HepG2 (cell line): ENCODE results near the gene TLN1. TPM values are rescaled to one million over a fixed set of nuclear protein-coding genes. Genes with fewer than 3 reads are reported as not detected.

ENCODE experiments used
- ATAC-seq: fragments of 200-7000 bp; cut with Tn5 transposase; 3 replicates; pipeline ENCODE4 v1.9.1; 2020; ENCODE audit warnings: mild to moderate bottlenecking, moderate library complexity
- BruUV-seq: library from RNA; stranded (reverse); fragments of 400-500 nt; replicated peaks from 2 replicates; lab custom pipeline; 2021; lab: Mats Ljungman, UMichigan
- CTCF ChIA-PET: fragments of 300-600 bp; formaldehyde crosslinking; extraction: SDS; loops from one replicate; lab custom pipeline; 2021; ENCODE audit warnings: low total read pairs, inconsistent platforms, low intra/inter-chr PET ratio; lab: Yijun Ruan, JAX
- POLR2A ChIA-PET: fragments of 350-600 bp; sonication (Branson Sonifier 250); formaldehyde crosslinking; loops from one replicate; lab custom pipeline; 2020; ENCODE audit warnings: antibody characterized with exemption, inconsistent platforms; lab: Yijun Ruan, JAX
- DNase-seq: peaks from one replicate; pipeline ENCODE4 v3.0.0-alpha.2; 2015; ENCODE audit warnings: low spot score
- FAIRE-seq: peaks from 3 replicates; lab custom pipeline; 2011; peaks lifted over from hg19 to GRCh38; lab: Jason Lieb, UNC
- H2AFZ ChIP-seq: one replicate; pipeline ENCODE4 v1.6.1; 2011; ENCODE audit warnings: low read length, inconsistent platforms
- H3K27ac ChIP-seq: fragments of 300-600 bp; 3 replicates; pipeline ENCODE4 v1.8.0; 2011; ENCODE audit warnings: mixed run types, mild to moderate bottlenecking, mixed read lengths, low read length, inconsistent platforms; ENCODE audit not compliant: insufficient read depth; ENCODE audit errors: extremely low read length
- H3K27me3 ChIP-seq, 2 experiments: fragments of 200-600 bp in 1 of 2; 2 replicates in 1 of 2; 3 replicates in 1 of 2; pipeline versions ENCODE4 v1.6.0 to v1.8.0; 2011; ENCODE audit warnings: low read length in 2 of 2, mild to moderate bottlenecking in 2 of 2, moderate library complexity in 2 of 2, inconsistent platforms in 1 of 2; ENCODE audit not compliant: insufficient read depth in 2 of 2, control insufficient read depth in 1 of 2
- H3K36me3 ChIP-seq, 2 experiments: fragments of 200-600 bp in 1 of 2; replicated peaks in 1 of 2; 2 replicates in 1 of 2; 3 replicates in 1 of 2; pipeline versions ENCODE4 v1.5.1 to v1.8.0; 2011; ENCODE audit warnings: low read length in 2 of 2, inconsistent platforms in 1 of 2; ENCODE audit not compliant: insufficient read depth in 2 of 2, control insufficient read depth in 1 of 2
- H3K4me1 ChIP-seq: 2 replicates; pipeline ENCODE4 v1.5.1; 2012; ENCODE audit warnings: low read length, inconsistent platforms; ENCODE audit not compliant: insufficient read depth
- H3K4me2 ChIP-seq: 2 replicates; pipeline ENCODE4 v1.6.0; 2011; ENCODE audit warnings: low read depth, low read length, inconsistent platforms
- H3K4me3 ChIP-seq, 3 experiments: fragments of 200-600 bp in 1 of 3; sonication (generic), shearing (Covaris generic) in 1 of 3; replicated peaks in 1 of 3; 2 replicates each; pipeline ENCODE4 v1.5.1; 2011 to 2016; ENCODE audit warnings: low read length in 3 of 3, inconsistent platforms in 2 of 3, low read depth in 2 of 3, mild to moderate bottlenecking in 2 of 3, control low read depth in 1 of 3, mixed read lengths in 1 of 3; ENCODE audit not compliant: insufficient read depth in 1 of 3
- H3K79me2 ChIP-seq: one replicate; pipeline ENCODE4 v1.6.1; 2011; ENCODE audit warnings: low read length, inconsistent platforms; ENCODE audit not compliant: insufficient read depth
- H3K9ac ChIP-seq: 2 replicates; pipeline ENCODE4 v1.6.0; 2011; ENCODE audit warnings: mild to moderate bottlenecking, low read depth, low read length, inconsistent platforms; ENCODE audit not compliant: insufficient read depth
- H3K9me3 ChIP-seq: 2 replicates; pipeline ENCODE4 v1.5.1; 2012; ENCODE audit warnings: mild to moderate bottlenecking, low read length
- H4K20me1 ChIP-seq: 2 replicates; pipeline ENCODE4 v1.6.0; 2011; ENCODE audit warnings: inconsistent platforms, mild to moderate bottlenecking, low read length, moderate library complexity; ENCODE audit not compliant: insufficient read depth
- ARNT2 ChIP-seq: sonication (generic); formaldehyde crosslinking; IDR thresholded peaks from 2 replicates; pipeline ENCODE4 v1.8.0; 2022; ENCODE audit warnings: mild to moderate bottlenecking, low read depth, missing genetic modification reagents, moderate library complexity
- ATM ChIP-seq: fragments of 450-650 bp; IDR thresholded peaks from 2 replicates; pipeline ENCODE4 v1.7.1; 2017; ENCODE audit warnings: mild to moderate bottlenecking, borderline replicate concordance
- HNF4G ChIP-seq, 2 experiments: sonication (generic) in 1 of 2; formaldehyde crosslinking in 1 of 2; IDR thresholded peaks; 2 replicates each; pipeline versions ENCODE4 v1.4.0 to v1.6.1; 2011 to 2020; ENCODE audit warnings: borderline replicate concordance in 2 of 2, low read depth in 2 of 2, mild to moderate bottlenecking in 2 of 2, low read length in 1 of 2, missing genetic modification reagents in 1 of 2, moderate library complexity in 1 of 2
- KLF6 ChIP-seq: IDR thresholded peaks from 2 replicates; pipeline ENCODE4 v1.8.0; 2016; ENCODE audit warnings: missing biosample characterization, missing genetic modification reagents
- MEIS2 ChIP-seq: sonication (generic); formaldehyde crosslinking; IDR thresholded peaks from 2 replicates; pipeline ENCODE4 v1.9.0; 2021; ENCODE audit warnings: mild to moderate bottlenecking, missing genetic modification reagents
- MIER2 ChIP-seq: IDR thresholded peaks from 2 replicates; pipeline ENCODE4 v1.6.1; 2016; ENCODE audit warnings: missing biosample characterization, missing genetic modification reagents
- POLR2AphosphoS2 ChIP-seq: IDR thresholded peaks from 2 replicates; pipeline ENCODE4 v1.6.1; 2011; ENCODE audit warnings: low read depth, low read length, improper control_type of control experiment
- ZBTB37 ChIP-seq: sonication (generic); formaldehyde crosslinking; IDR thresholded peaks from 2 replicates; pipeline ENCODE4 v1.4.0; 2020; ENCODE audit warnings: mild to moderate bottlenecking, missing genetic modification reagents
- ZNF232 ChIP-seq: sonication (generic); formaldehyde crosslinking; IDR thresholded peaks from 2 replicates; pipeline ENCODE4 v1.4.0; 2020; ENCODE audit warnings: missing genetic modification reagents, borderline replicate concordance
- ZNF256 ChIP-seq: sonication (generic); formaldehyde crosslinking; conservative IDR thresholded peaks from 2 replicates; pipeline ENCODE4 v1.4.0; 2020; ENCODE audit warnings: missing genetic modification reagents
- ZNF282 ChIP-seq: fragments of 450-650 bp; IDR thresholded peaks from 2 replicates; pipeline ENCODE4 v1.6.1; 2018; ENCODE audit not compliant: partially characterized antibody
- ZNF614 ChIP-seq: IDR thresholded peaks from 2 replicates; pipeline ENCODE4 v1.6.1; 2018; ENCODE audit warnings: missing biosample characterization, missing genetic modification reagents, inconsistent platforms, borderline replicate concordance
- ZNF713 ChIP-seq: sonication (generic); formaldehyde crosslinking; IDR thresholded peaks from 2 replicates; pipeline ENCODE4 v1.4.0; 2020; ENCODE audit warnings: mild to moderate bottlenecking, missing genetic modification reagents
- ZNF780A ChIP-seq: sonication (generic); formaldehyde crosslinking; IDR thresholded peaks from 2 replicates; pipeline ENCODE4 v1.8.0; 2022; ENCODE audit warnings: mild to moderate bottlenecking, missing genetic modification reagents, moderate library complexity
- WGBS: methylation state at CpG from one replicate; pipeline ENCODE4 v1.1.6; 2017; ENCODE audit warnings: low lambda C conversion rate; 5-methylcytosine and 5-hydroxymethylcytosine counted together
- in situ Hi-C: cut with HindIII; loops from 2 replicates; pipeline ENCODE4 v1.10.0; 2017; ENCODE audit warnings: low pct_unique_long_range_greater_than_20kb; ENCODE audit not compliant: extremely low pct_ligation_motif_present
- intact Hi-C: fragments of 100-400 bp; cut with micrococcal nuclease; formaldehyde crosslinking; loops from one replicate; pipeline ENCODE4 v1.10.0; 2022; ENCODE audit not compliant: unreplicated experiment
- polyA plus RNA-seq, 8 experiments: library from polyadenylated mRNA; depleted of rRNA in 3 of 8; stranded (reverse) in 7 of 8; unstranded in 1 of 8; fragments of >200 nt; fragmentation: Illumina TruSeq in 4 of 8; extraction: Trizol in 4 of 8; gene quantifications; 2 replicates each; pipeline versions ENCODE4 v1.2.1 to v1.2.3, GENCODE V29; 2011 to 2016; ENCODE audit warnings: low read depth in 4 of 8, missing spikeins in 1 of 8, mixed read lengths in 1 of 8; ENCODE audit not compliant: insufficient read depth in 1 of 8
- total RNA-seq, 5 experiments: library from RNA; depleted of rRNA; stranded (reverse); fragments of >200 nt; fragmentation: Illumina TruSeq; extraction: Trizol; gene quantifications; 2 replicates each; pipeline ENCODE4 v1.2.3, GENCODE V29; 2016; ENCODE audit warnings: low read depth in 1 of 5

TLN1 gene
- total and polyA plus RNA-seq, 2 of the 13 experiments (the other 11 are each of a cell fraction or from before 2014, with no cell fraction given): 35.2 to 51.8 TPM

DNA sequence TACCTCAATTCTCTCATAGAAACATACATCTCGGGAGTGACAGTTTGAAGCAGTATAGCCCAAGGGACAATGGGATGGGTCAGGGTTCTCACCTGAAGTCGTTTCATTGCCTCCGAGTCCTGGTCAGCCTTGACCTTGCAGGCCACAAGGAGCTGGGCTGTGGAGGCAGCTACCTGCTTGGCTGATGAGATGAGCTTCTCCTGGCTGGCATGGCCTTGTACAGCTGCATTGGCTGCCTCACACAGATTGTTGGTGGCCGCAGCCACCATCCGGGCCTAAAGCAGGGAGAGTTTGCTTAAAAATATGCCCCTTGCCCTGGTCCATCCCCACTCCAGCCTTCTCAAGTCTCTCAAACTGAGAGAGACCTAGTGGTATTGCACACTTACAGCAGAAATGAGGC is 33.8 kb downstream of the TLN1 start:
- FAIRE-seq: no peak
- ChIA-PET CTCF (no interaction called here), POLR2A (interaction anchor here (1.7 kb wide), 1 partner anchor 34 kb away, joined by 5 read pairs; the partner anchor contains the start of genes CREB3 and TLN1)
- Histone ChIP-seq H4K20me1 (no peaks in the 10 kb centered on the region), H3K36me3 (peaks cover 31 to 63% of the 10 kb centered on the region in 2 experiments), H3K9ac (no peak overlapping the region), H3K4me3 (no peak overlapping the region), H3K9me3 (no peaks in the 10 kb centered on the region), H2AFZ (no peak overlapping the region), H3K27ac (no peak overlapping the region), H3K4me1 (peaks cover 17% of the 10 kb centered on the region), H3K27me3 (no peaks in the 10 kb centered on the region), H3K4me2 (no peak overlapping the region), H3K79me2 (no peaks in the 10 kb centered on the region)
- DNase-seq: no peak
- ATAC-seq: no peak
- no TSS peak for BruUV-seq
- TF ChIP-seq ZNF780A (CRISPR knock-in tag) (no peak), MEIS2 (CRISPR knock-in tag) (no peak), ZNF713 (no peak), ZNF282 (no peak), ZNF614 (CRISPR knock-in tag) (no peak), ARNT2 (CRISPR knock-in tag) (no peak), KLF6 (CRISPR knock-in tag) (no peak), ATM (no peak), HNF4G (IDR thresholded peaks at IDR 0.05; ENCODE audit: borderline replicate concordance, low read depth, low read length) (no peak), HNF4G (CRISPR knock-in tag; IDR thresholded peaks at IDR 0.05; ENCODE audit: borderline replicate concordance, low read depth) (no peak), ZNF256 (CRISPR knock-in tag) (no peak), POLR2AphosphoS2 (no peak), MIER2 (CRISPR knock-in tag) (no peak), ZNF232 (CRISPR knock-in tag) (no peak), ZBTB37 (CRISPR knock-in tag) (no peak)
- intact Hi-C loops: loop anchor here (10.0 kb wide), 1 partner anchor 53 kb away; no protein-coding TSS in a partner anchor
- in situ Hi-C loops: loop anchor here (5.0 kb wide), 1 partner anchor 36 kb away; no protein-coding TSS in a partner anchor
- no CpG with 5 or more reads among the region's 5 CpGs for WGBS
